Measurements from ENCODE around the gene MAD2L2. TPM values are rescaled to one million over a fixed set of nuclear protein-coding genes. Genes with fewer than 3 reads are reported as not detected.

Gene MAD2L2
- total RNA-seq, 1 experiment from 2014 or later: 283 TPM

DNA sequence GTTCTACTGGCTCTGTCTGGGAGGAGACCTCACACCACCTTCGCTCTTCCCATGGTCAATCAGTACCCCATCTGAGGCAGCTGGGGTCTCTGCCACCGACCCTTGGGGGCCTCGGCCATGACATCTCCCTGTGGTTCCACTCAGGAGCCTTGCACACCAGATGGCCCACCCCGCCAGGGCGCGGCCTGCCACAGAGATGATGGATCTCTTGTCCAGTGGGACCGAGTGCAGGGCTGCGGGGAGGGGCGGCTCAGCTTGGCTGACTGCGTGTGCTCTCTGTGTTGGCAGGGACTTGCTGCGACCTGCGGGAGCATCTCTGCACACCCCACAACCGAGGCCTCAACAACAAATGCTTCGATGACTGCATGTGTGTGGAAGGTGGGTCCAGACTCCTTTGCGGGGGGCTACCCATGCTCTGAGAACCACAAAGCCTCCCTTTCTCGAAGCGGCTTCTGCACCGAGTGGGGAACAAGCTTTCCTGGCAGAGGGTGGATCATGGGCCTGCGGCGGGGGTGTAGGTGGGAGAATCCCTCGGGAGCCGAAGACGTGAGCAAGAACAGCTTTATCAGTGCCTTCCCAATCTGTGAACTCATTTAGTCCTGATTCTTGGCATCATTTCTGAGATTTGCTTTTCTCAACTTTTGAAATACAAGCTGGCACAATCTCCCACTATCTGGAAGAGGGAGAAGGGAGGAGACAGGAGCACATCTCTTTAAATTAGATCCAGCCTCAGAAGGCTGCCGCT lies 34.1 kb upstream of the MAD2L2 start:
- CTCF ChIA-PET: interaction anchor here (0.8 to 2.1 kb wide), 3 partner anchors 10 to 70 kb away, joined by 3 to 9 read pairs (median 3); no protein-coding TSS in a partner anchor
- no peak for DNase-seq (ENCODE audit: low spot score)
- Mint-ChIP-seq H3K9me3 (no peaks in the 10 kb centered on the region), H3K4me1 (peaks cover 7% of the 10 kb centered on the region), H3K27me3 (ENCODE audit: low read depth) (no peaks in the 10 kb centered on the region; the same call in 1 of the 2 replicates), H3K36me3 (peaks cover 3% of the 10 kb centered on the region; the same call in 1 of the 2 replicates), H3K4me3 (no peak overlapping the region), H3K27ac (no peak overlapping the region)
- POLR2A ChIA-PET: no interaction called here
- no peak for ATAC-seq
- TF ChIP-seq, protein P1, sequence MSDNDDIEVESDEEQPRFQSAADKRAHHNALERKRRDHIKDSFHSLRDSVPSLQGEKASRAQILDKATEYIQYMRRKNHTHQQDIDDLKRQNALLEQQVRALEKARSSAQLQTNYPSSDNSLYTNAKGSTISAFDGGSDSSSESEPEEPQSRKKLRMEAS (CRISPR knock-in tag; IDR thresholded peaks at IDR 0.05): no peak
- no peak for TF ChIP-seq SMAD4 (CRISPR knock-in tag; IDR thresholded peaks at IDR 0.05)
- TF ChIP-seq, protein P2, sequence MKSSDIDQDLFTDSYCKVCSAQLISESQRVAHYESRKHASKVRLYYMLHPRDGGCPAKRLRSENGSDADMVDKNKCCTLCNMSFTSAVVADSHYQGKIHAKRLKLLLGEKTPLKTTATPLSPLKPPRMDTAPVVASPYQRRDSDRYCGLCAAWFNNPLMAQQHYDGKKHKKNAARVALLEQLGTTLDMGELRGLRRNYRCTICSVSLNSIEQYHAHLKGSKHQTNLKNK (CRISPR knock-in tag; IDR thresholded peaks at IDR 0.05): no peak
- TF ChIP-seq, protein P3, sequence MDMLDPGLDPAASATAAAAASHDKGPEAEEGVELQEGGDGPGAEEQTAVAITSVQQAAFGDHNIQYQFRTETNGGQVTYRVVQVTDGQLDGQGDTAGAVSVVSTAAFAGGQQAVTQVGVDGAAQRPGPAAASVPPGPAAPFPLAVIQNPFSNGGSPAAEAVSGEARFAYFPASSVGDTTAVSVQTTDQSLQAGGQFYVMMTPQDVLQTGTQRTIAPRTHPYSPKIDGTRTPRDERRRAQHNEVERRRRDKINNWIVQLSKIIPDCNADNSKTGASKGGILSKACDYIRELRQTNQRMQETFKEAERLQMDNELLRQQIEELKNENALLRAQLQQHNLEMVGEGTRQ (CRISPR knock-in tag; IDR thresholded peaks at IDR 0.05): no peak
- TF ChIP-seq, protein P4, sequence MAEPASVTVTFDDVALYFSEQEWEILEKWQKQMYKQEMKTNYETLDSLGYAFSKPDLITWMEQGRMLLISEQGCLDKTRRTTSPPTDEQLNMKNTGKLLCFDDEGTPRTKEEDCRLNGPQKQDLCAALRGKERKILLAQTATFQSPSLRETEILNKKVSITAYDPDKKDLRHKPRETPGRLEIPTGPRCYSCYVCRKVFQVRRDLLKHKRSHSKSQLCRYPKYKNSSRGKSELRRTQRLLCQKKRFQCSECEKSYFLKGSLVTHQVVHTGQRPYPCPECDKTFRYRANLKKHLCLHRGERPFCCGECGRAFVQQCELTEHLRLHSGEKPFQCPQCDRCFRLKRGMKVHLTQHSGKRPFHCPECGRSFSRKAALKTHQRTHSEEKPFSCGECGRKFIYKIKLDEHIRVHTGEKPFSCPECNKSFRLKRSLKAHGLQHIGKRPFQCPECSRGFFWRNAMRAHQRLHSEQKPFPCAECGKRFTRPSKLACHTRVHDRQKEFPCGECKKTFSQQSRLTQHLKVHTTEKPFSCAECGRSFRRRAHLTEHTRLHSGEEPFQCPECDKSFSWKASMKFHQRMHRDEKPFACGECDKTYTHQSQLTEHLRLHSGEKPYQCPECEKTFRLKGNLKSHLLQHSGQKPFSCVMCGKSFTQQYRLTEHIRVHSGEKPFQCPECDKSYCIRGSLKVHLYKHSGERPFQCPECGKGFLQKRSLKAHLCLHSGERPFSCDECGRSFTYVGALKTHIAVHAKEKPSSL (CRISPR knock-in tag; conservative IDR thresholded peaks at IDR 0.05): no peak
- TF ChIP-seq SOX15 (CRISPR knock-in tag; IDR thresholded peaks at IDR 0.05): no peak
- TF ChIP-seq JAZF1 (CRISPR knock-in tag; IDR thresholded peaks at IDR 0.05): no peak
- TF ChIP-seq CREB1 (CRISPR knock-in tag; IDR thresholded peaks at IDR 0.05): no peak
- TF ChIP-seq, protein P5, sequence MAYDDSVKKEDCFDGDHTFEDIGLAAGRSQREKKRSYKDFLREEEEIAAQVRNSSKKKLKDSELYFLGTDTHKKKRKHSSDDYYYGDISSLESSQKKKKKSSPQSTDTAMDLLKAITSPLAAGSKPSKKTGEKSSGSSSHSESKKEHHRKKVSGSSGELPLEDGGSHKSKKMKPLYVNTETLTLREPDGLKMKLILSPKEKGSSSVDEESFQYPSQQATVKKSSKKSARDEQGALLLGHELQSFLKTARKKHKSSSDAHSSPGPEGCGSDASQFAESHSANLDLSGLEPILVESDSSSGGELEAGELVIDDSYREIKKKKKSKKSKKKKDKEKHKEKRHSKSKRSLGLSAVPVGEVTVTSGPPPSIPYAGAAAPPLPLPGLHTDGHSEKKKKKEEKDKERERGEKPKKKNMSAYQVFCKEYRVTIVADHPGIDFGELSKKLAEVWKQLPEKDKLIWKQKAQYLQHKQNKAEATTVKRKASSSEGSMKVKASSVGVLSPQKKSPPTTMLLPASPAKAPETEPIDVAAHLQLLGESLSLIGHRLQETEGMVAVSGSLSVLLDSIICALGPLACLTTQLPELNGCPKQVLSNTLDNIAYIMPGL (CRISPR knock-in tag; IDR thresholded peaks at IDR 0.05): no peak
- no peak for TF ChIP-seq CBFB (CRISPR knock-in tag; IDR thresholded peaks at IDR 0.05; ENCODE audit: low read depth)
- TF ChIP-seq OVOL2 (CRISPR knock-in tag; IDR thresholded peaks at IDR 0.05; ENCODE audit: borderline replicate concordance): no peak
- TF ChIP-seq, protein P6, sequence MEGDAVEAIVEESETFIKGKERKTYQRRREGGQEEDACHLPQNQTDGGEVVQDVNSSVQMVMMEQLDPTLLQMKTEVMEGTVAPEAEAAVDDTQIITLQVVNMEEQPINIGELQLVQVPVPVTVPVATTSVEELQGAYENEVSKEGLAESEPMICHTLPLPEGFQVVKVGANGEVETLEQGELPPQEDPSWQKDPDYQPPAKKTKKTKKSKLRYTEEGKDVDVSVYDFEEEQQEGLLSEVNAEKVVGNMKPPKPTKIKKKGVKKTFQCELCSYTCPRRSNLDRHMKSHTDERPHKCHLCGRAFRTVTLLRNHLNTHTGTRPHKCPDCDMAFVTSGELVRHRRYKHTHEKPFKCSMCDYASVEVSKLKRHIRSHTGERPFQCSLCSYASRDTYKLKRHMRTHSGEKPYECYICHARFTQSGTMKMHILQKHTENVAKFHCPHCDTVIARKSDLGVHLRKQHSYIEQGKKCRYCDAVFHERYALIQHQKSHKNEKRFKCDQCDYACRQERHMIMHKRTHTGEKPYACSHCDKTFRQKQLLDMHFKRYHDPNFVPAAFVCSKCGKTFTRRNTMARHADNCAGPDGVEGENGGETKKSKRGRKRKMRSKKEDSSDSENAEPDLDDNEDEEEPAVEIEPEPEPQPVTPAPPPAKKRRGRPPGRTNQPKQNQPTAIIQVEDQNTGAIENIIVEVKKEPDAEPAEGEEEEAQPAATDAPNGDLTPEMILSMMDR (IDR thresholded peaks at IDR 0.05): no peak
- no peak for TF ChIP-seq ATF1 (CRISPR knock-in tag; IDR thresholded peaks at IDR 0.05)
- TF ChIP-seq SMAD3 (CRISPR knock-in tag; IDR thresholded peaks at IDR 0.05; ENCODE audit: borderline replicate concordance): no peak
- no peak for TF ChIP-seq ZNF317 (CRISPR knock-in tag; IDR thresholded peaks at IDR 0.05; ENCODE audit: borderline replicate concordance, low read depth)
- TF ChIP-seq, protein P7, sequence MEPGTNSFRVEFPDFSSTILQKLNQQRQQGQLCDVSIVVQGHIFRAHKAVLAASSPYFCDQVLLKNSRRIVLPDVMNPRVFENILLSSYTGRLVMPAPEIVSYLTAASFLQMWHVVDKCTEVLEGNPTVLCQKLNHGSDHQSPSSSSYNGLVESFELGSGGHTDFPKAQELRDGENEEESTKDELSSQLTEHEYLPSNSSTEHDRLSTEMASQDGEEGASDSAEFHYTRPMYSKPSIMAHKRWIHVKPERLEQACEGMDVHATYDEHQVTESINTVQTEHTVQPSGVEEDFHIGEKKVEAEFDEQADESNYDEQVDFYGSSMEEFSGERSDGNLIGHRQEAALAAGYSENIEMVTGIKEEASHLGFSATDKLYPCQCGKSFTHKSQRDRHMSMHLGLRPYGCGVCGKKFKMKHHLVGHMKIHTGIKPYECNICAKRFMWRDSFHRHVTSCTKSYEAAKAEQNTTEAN (CRISPR knock-in tag; IDR thresholded peaks at IDR 0.05): no peak
- TF ChIP-seq CREM (CRISPR knock-in tag; IDR thresholded peaks at IDR 0.05): no peak
- TF ChIP-seq FOXP1 (CRISPR knock-in tag; IDR thresholded peaks at IDR 0.05; ENCODE audit: borderline replicate concordance): no peak
- no peak for TF ChIP-seq NFYB (CRISPR knock-in tag; conservative IDR thresholded peaks at IDR 0.05; ENCODE audit: low read depth)
